ENCODE data around the gene HEXIM1. TPM values are rescaled to one million over a fixed set of nuclear protein-coding genes. Genes with fewer than 3 reads are reported as not detected.

The HEXIM1 gene
- total and polyA plus RNA-seq, 10 donors: 12.9 to 43.1 (median 26.7) TPM

- no peak overlapping the region for H3K4me3 ChIP-seq
- H3K36me3 ChIP-seq: peaks cover 15 to 100% (median 96%) of the 10 kb centered on the region in 6 donors
- no peak overlapping the region for H3K27ac ChIP-seq
- DNase-seq: no peak
- 91 to 97% (median 94%) methylated on average over 12 of the region's 12 CpGs for WGBS, 5 donors
- intact Hi-C loops (cut with DNase I; ENCODE audit: low total_unique reads): no loop called here
- peaks cover 0 to 14% (median 2%) of the 10 kb centered on the region in 6 donors for H3K4me1 ChIP-seq
- no peak for TF ChIP-seq POLR2A (IDR thresholded peaks at IDR 0.05)
- no peak for TF ChIP-seq POLR2AphosphoS5 (IDR thresholded peaks at IDR 0.05)
- TF ChIP-seq, protein P1, sequence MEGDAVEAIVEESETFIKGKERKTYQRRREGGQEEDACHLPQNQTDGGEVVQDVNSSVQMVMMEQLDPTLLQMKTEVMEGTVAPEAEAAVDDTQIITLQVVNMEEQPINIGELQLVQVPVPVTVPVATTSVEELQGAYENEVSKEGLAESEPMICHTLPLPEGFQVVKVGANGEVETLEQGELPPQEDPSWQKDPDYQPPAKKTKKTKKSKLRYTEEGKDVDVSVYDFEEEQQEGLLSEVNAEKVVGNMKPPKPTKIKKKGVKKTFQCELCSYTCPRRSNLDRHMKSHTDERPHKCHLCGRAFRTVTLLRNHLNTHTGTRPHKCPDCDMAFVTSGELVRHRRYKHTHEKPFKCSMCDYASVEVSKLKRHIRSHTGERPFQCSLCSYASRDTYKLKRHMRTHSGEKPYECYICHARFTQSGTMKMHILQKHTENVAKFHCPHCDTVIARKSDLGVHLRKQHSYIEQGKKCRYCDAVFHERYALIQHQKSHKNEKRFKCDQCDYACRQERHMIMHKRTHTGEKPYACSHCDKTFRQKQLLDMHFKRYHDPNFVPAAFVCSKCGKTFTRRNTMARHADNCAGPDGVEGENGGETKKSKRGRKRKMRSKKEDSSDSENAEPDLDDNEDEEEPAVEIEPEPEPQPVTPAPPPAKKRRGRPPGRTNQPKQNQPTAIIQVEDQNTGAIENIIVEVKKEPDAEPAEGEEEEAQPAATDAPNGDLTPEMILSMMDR (IDR thresholded peaks at IDR 0.05 in 8 of 11, conservative IDR thresholded peaks at IDR 0.05 in 3 of 11): no peak
- H3K27me3 ChIP-seq (replicated peaks in 1 of 7): no peaks in the 10 kb centered on the region
- H3K9me3 ChIP-seq: no peaks in the 10 kb centered on the region
Measured at GRCh38 chr17:45101883-45102811, 46.1 kb upstream of the HEXIM1 start.

GRCh38 chr17:45102856-45103255 is 45.4 kb upstream of the HEXIM1 start:
- intact Hi-C loops (cut with DNase I; ENCODE audit: low total_unique reads): no loop called here
- Histone ChIP-seq H3K4me3 (no peak overlapping the region), H3K4me1 (peaks cover 0 to 14% (median 2%) of the 10 kb centered on the region in 6 donors), H3K36me3 (peaks cover 15 to 100% (median 96%) of the 10 kb centered on the region in 6 donors), H3K27ac (no peak overlapping the region), H3K9me3 (no peaks in the 10 kb centered on the region), H3K27me3 (replicated peaks in 1 of 7) (no peaks in the 10 kb centered on the region)
- 89 to 96% (median 93%) methylated on average over 7 to 9 of the region's 9 CpGs for WGBS, 5 donors
- no peak for TF ChIP-seq POLR2AphosphoS5 (IDR thresholded peaks at IDR 0.05)
- TF ChIP-seq, protein P1 (IDR thresholded peaks at IDR 0.05 in 8 of 11, conservative IDR thresholded peaks at IDR 0.05 in 3 of 11): no peak
- TF ChIP-seq POLR2A (IDR thresholded peaks at IDR 0.05): no peak
- no peak for DNase-seq

GRCh38 chr17:45103269-45103795 is 44.9 kb upstream of the HEXIM1 start:
- TF ChIP-seq POLR2AphosphoS5 (IDR thresholded peaks at IDR 0.05) (no peak), POLR2A (IDR thresholded peaks at IDR 0.05) (no peak)
- TF ChIP-seq, protein P1 (IDR thresholded peaks at IDR 0.05 in 8 of 11, conservative IDR thresholded peaks at IDR 0.05 in 3 of 11): no peak
- intact Hi-C loops (cut with DNase I; ENCODE audit: low total_unique reads): no loop called here
- no peak for DNase-seq
- Histone ChIP-seq H3K27me3 (replicated peaks in 1 of 7) (no peaks in the 10 kb centered on the region), H3K9me3 (no peaks in the 10 kb centered on the region), H3K27ac (no peak overlapping the region), H3K36me3 (peaks cover 15 to 100% (median 96%) of the 10 kb centered on the region in 6 donors), H3K4me3 (no peak overlapping the region), H3K4me1 (peaks cover 0 to 11% (median 2%) of the 10 kb centered on the region in 6 donors)
- 87 to 94% (median 92%) methylated on average over 9 of the region's 9 CpGs for WGBS, 5 donors

- TF ChIP-seq, protein P1 (IDR thresholded peaks at IDR 0.05 in 8 of 11, conservative IDR thresholded peaks at IDR 0.05 in 3 of 11): no peak
- TF ChIP-seq POLR2AphosphoS5 (IDR thresholded peaks at IDR 0.05) (no peak), POLR2A (IDR thresholded peaks at IDR 0.05) (no peak)
- no peak for DNase-seq
- no peaks in the 10 kb centered on the region for H3K27me3 ChIP-seq (replicated peaks in 1 of 7)
- WGBS, 5 donors: 91 to 94% (median 93%) methylated on average over 3 to 8 of the region's 8 CpGs
- intact Hi-C loops (cut with DNase I; ENCODE audit: low total_unique reads): no loop called here
- H3K27ac ChIP-seq: no peak overlapping the region
- peaks cover 0 to 4% (median under 1%) of the 10 kb centered on the region in 6 donors for H3K4me1 ChIP-seq
- H3K36me3 ChIP-seq: peaks cover 15 to 100% (median 91%) of the 10 kb centered on the region in 6 donors
- H3K9me3 ChIP-seq: no peaks in the 10 kb centered on the region
- no peak overlapping the region for H3K4me3 ChIP-seq
Measured at GRCh38 chr17:45104029-45104428, 44.2 kb upstream of the HEXIM1 start.
